ENCODE results near the gene SIAH3.

Gene SIAH3

GRCh38 chr13:45860240-45860639 lies 8.7 kb upstream of the SIAH3 start:
- DNase-seq: no peak

DNA sequence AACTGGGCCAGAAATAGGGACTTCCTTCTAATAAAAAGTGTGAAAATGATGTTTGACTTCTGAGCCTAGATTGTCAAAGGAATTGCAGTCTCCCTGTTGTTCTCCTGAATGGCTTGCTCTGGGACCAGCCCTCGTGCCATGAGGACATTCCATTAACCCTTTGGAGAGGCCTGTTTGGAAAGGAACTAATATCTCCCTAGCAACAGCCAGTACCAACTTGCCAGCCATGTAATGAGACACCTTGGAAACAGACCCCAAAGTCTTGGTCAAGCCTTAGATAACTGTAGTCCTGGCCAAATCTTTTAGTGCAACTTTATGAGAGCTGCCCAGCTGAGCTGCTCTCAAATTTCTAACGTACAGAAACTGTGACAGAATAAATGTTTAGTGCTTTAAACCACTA lies 8.2 kb upstream of the SIAH3 start:
- no peak for DNase-seq

GRCh38 chr13:45852494-45852893 lies 941 bp upstream of the SIAH3 start:
- no peak for DNase-seq

DNA sequence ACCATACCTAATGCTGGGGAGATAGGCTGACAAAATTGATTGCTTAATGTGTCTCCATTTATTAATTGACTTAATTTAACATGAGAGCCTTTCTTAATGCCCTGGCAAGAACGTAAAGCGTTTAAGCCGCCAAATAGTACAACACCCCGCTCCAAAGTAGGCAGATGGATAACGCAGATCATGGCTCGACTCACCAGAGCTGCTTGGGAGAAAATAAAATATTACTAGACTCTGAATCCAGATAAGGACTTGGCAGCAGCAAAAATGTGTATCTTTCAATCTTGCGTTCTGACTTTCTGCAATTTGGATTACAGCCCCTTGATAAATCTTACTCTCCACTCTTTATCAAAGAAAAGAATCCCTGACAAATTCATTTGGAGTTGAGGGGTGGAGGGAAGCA lies 403 bp upstream of the SIAH3 start:
- no peak for DNase-seq

DNA sequence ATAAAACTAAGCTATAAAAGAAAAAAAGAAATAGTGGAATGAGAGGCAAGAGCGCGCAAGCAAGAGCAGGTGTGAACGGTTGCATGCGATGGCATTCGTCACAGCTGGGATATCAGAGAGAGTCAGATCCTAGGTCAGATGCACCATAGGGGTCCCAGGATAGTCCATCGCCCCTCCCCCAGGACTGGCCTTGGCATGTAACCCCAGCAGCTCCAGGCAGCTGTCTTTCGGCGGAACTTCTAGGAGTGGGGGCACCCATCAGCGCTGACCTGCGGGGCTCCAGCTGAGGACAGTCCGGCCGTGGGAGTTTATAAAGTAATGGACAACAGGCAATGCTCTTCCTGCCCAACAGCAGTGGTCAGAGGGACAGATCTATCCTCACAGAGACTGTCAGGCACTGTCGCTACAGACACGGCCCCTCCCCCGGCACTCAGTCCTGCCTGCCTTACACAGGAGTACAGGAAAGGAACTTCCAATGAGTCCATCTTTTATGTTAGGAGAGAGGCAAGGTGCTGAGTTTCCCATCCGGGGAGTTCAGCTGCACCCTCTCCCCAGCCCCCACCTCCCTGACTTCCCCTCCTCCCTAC lies 1.4 kb downstream of the SIAH3 start:
- DNase-seq: peak; percentile 62

- DNase-seq: no peak
Measured at GRCh38 chr13:45849408-45849807, 2.1 kb downstream of the SIAH3 start.

DNA sequence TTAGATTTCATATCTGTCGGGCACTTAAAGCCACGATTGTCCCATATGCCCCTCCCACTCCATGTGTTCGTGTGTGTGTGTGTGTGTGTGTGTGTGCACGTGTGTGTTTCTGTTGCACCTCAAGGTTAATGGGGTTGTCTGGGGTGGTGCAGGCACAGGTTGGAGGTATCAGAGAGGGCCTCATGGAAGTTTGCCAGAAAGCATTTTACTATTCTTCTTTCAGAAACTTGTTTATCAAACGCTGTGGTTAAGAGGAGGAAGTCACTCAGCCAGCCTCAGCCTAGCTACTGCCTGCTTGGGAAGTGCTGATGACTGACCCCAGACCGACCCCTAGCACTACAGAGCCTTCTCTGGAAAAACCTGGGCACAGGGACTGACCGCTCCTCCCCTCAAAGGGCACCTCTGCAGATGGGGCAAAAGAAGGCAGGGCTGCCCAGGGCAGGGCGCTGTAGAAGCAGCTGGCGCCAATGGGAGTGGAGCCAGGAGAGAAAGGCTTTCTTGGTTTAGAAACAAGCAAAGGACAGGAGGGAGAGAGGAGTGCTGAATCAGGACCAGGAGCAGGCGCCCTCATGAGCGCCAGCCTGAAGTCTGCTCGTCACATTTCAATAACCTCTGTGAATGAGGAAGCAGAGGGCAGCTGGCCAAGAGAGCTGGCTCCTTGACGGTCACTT lies 3.9 kb downstream of the SIAH3 start:
- peak; percentile 94 for DNase-seq

GRCh38 chr13:45846681-45847080 lies 4.9 kb downstream of the SIAH3 start:
- peak; percentile 42 for DNase-seq

DNA sequence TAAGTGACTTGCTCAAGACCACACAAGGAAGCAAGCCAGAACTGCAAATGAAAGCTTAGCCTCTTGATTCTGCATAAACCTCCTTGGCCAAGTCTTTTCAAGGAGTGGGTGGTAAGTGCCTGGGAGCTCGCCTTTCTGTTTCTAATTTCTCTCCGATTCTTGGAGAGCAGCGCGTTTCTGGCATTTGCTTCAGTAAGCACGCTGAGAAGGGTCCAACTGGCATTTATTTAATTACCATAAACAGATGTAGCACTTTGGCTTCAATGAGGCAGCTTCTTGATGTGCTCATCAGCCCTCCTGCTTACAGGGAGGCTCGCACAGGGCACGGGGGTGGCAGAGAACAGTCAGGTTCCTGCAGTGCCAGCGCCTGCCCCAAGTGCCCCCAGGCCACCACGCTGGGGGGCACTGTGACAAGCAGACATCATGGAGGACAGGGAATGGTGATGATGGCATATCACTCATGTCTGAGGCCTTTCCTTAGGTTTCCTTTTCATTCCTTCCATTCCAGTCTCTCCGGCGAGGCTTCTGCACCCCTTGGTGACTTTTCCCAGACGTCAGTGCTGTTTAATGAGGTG lies 13.3 kb downstream of the SIAH3 start:
- DNase-seq: peak; percentile 25

DNA sequence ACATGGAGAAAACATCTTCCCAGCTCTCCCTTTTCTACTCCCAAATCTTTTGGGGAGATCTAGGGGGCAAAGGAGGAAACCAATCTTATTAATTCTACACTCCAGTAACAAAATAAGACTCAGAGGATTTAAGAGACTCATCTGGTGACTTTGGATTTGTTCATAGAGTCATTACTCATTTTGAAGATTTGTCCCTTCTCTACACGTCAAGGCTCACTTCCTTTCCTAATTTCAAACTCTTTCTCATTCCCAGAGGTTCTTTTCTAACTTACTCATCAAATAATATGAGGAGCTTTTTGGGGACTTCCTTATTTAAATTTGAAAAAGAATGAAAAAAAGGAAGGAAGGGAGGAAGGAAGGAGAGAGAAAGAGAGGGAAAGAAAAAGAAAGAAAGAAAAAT lies 14.4 kb downstream of the SIAH3 start:
- DNase-seq: no peak

- DNase-seq: no peak
Measured at GRCh38 chr13:45834411-45834994, 17.1 kb downstream of the SIAH3 start.

- no peak for DNase-seq
Measured at GRCh38 chr13:45833663-45834375, 17.7 kb downstream of the SIAH3 start.

DNA sequence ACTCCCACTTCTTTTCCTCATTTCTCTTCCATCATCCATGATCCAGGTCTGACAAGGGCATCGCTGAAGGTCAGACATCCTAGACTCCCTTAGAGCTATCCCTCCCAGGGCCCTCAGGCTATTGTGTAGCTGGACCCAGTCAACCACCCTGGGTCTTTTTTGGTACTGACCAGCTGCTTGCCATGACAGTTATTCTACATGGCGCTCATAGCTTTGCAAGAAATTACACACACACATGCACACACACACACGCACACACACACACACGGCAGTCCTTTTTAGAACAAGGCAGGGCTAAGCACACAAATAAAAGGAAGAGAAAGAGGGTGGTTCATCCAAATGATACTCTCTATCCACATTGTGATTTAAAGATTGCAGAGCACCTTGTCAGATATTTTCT lies 18.3 kb downstream of the SIAH3 start:
- no peak for DNase-seq

DNA sequence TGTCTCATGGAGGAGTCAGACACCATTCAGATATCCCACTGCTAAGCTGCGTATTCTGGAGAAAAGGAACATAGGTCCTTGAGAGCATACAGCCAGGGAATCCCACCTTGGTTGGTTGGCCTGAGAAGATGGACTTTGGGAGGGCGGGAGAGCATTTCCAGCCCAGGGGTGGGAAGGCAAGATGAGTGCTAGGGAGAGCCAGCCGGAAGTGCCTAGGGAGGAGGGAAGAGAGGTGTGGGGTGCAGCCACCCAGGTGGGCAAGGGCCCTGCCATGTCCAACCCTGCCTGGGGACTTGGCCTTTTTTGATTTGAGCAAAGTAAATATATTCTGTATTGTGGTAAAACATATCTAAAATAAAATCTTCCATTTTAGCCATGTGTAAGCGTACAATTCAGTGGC lies 19.7 kb downstream of the SIAH3 start:
- no peak for DNase-seq

DNA sequence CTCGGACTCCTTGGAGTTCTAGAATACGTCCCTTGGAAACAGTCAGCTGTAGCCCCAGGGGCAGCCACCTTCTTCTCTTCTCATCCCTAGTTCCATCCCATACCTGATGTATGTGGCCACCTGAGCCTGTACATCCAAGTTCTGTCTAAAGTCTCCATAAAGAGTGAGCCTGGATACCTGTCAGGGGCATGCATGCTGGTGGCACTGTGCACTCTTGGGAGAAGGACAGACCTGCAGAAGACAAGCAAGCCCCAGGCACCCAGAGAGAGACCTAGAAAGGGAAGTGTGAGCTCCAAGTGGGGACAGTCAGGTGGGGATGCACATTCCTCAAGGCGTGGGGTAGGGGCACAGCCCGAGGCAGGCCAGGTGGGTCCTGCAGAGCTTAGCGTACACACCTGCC lies 21.4 kb downstream of the SIAH3 start:
- no peak for DNase-seq

DNA sequence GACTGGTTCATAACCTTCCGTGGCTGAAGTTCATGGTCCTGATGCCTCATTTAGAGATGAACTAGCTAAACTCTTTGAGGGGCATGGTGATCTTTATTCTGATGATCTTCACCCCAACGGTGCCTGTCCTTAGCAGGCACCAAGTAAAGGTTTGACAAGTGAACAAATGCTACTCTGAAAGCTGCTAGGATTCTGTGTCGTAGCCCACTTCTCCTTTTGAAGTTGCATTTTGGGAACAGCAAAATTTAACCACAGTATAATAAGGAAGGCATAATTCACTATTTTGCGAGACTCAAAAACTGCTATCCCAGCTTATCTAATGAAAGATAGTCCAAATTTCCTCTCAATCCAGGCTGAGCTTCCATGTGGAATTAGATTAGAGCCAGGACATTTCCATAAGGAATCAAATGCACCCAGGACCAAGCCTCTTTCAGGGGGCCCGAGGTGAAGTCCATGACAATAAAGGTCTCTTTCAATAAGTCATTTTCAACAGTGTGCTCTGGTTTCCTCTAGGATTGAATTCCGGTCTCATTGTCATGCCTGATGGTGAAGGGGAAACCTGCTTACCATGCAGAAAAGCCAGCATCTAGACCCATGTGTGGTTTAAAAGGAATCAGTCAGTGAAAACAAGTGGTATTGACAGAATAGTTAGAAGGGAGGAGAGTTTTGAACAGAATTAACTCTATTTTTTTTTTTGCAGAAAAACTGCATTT lies 23.1 kb downstream of the SIAH3 start:
- no peak for DNase-seq

DNA sequence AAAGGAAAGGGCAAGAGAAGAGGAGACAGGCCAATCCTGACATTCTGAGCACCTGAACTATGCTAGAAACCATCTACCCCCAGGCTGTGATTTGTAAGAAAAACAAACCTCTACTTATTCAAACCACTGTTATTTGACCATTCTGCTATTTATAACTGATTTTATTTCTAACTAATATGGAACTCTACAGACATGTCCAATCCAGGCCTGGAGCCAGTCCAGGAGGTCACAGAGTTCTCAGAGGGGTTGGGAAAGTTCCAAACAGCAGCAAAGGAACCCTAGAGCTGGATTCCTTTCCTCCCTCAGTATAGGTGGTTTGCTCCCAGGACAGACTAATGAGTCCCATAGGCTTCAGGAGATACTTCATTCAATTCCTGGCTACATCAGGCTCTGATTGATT lies 24.2 kb downstream of the SIAH3 start:
- no peak for DNase-seq

GRCh38 chr13:45826731-45827130 lies 24.8 kb downstream of the SIAH3 start:
- DNase-seq: no peak

- no peak for DNase-seq
Measured at GRCh38 chr13:45825387-45825650, 26.2 kb downstream of the SIAH3 start.

DNA sequence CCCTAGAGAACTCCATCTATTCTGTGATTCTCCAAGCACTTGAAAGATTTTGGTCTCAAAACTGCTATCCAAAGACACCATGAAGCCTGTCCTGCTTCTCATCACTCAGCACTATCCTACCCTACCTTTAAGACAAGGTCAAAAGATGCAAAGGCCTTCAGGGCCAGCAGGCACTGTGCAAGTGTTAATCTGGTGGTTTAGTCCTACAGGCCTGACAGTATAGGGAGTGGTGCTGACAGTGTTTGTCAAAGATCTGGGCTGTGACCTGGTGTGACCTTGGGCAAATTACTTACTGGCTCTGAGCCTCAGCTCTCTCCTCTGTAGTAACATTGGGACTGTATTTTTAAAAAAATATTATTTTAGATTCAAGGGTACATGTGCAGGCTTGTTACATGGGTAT lies 28.0 kb downstream of the SIAH3 start:
- DNase-seq: no peak

- DNase-seq: no peak
Measured at GRCh38 chr13:45821811-45822210, 29.7 kb downstream of the SIAH3 start.

GRCh38 chr13:45820106-45820838 lies 31.3 kb downstream of the SIAH3 start:
- no peak for DNase-seq

GRCh38 chr13:45817833-45818232 lies 33.7 kb downstream of the SIAH3 start:
- no peak for DNase-seq

Data from NCI-H1092 treated with DMSO at 0.1 percent for 48 hours (cell line).